HUES6 (cell line): ENCODE results near the gene KLF6.
A peak's percentile ranks its signal among the peaks of the same experiment; 100 is the strongest.

Source experiments
- H3K27ac ChIP-seq: 2 replicates; pipeline ENCODE4 v1.7.0; 2013; ENCODE audit warnings: low read depth, mild to moderate bottlenecking, low read length, inconsistent platforms
- H3K27me3 ChIP-seq: 2 replicates; pipeline ENCODE4 v1.6.1; 2013; ENCODE audit warnings: low read length; ENCODE audit not compliant: control insufficient read depth, insufficient read depth
- H3K36me3 ChIP-seq: 2 replicates; pipeline ENCODE4 v1.6.1; 2013; ENCODE audit warnings: low read length; ENCODE audit not compliant: control insufficient read depth, insufficient read depth
- H3K4me1 ChIP-seq: 2 replicates; pipeline ENCODE4 v1.6.1; 2013; ENCODE audit warnings: low read length; ENCODE audit not compliant: control insufficient read depth, insufficient read depth
- H3K4me3 ChIP-seq: 2 replicates; pipeline ENCODE4 v1.5.1; 2013; ENCODE audit warnings: low read depth, low read length
- H3K9ac ChIP-seq: one replicate; pipeline ENCODE4 v1.6.1; 2013; ENCODE audit warnings: mild to moderate bottlenecking, low read length
- H3K9me3 ChIP-seq: 2 replicates; pipeline ENCODE4 v1.6.1; 2013; ENCODE audit warnings: low read depth, low read length; ENCODE audit not compliant: control insufficient read depth, insufficient read depth

The KLF6 gene

GRCh38 chr10:3772361-3773171 is 12.4 kb downstream of the KLF6 start:
- no peaks in the 10 kb centered on the region for H3K9me3 ChIP-seq
- H3K36me3 ChIP-seq: peaks cover 9% of the 10 kb centered on the region
- H3K27ac ChIP-seq: no peak overlapping the region
- H3K4me3 ChIP-seq: no peak overlapping the region
- no peaks in the 10 kb centered on the region for H3K27me3 ChIP-seq
- H3K9ac ChIP-seq: no peak overlapping the region
- H3K4me1 ChIP-seq: peaks cover 21% of the 10 kb centered on the region

- no peak overlapping the region for H3K9ac ChIP-seq
- no peaks in the 10 kb centered on the region for H3K27me3 ChIP-seq
Measured at GRCh38 chr10:3770611-3771110, 14.3 kb downstream of the KLF6 start.

DNA sequence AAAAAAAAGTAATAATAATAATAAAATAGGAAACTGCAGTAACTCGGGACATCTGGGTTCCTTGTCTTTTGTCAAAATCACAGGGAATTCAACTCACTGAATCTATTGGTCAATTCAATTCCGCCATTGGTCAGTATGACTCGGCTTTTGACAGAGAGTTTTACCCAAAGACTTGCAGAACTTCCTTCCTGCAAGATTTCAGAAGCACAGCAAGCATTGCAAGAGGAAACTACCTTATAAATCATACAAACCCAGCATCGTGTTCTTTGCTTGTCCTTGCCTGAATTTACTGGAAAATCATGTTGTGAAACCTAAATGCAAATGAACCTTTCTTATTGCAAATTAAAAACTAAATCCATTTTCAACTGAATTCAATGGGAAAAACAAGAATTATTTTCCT is 15.5 kb downstream of the KLF6 start:
- Histone ChIP-seq H3K27ac (no peak overlapping the region), H3K9me3 (no peaks in the 10 kb centered on the region), H3K4me3 (no peak overlapping the region), H3K27me3 (no peaks in the 10 kb centered on the region), H3K4me1 (peaks cover 16% of the 10 kb centered on the region), H3K9ac (no peak overlapping the region), H3K36me3 (no peaks in the 10 kb centered on the region)

More at GRCh38 chr10:3770611-3771110, 14.3 kb downstream of the KLF6 start:
- Histone ChIP-seq H3K27ac (no peak overlapping the region), H3K9me3 (no peaks in the 10 kb centered on the region), H3K4me3 (no peak overlapping the region), H3K36me3 (no peaks in the 10 kb centered on the region), H3K4me1 (peaks cover 16% of the 10 kb centered on the region)

GRCh38 chr10:3766046-3766756 is 18.8 kb downstream of the KLF6 start:
- Histone ChIP-seq H3K27ac (peak overlapping the region; percentile 17; the same call in 1 of the 2 replicates), H3K4me3 (no peak overlapping the region), H3K36me3 (no peaks in the 10 kb centered on the region), H3K27me3 (no peaks in the 10 kb centered on the region), H3K4me1 (peaks cover 33% of the 10 kb centered on the region), H3K9me3 (no peaks in the 10 kb centered on the region), H3K9ac (no peak overlapping the region)

DNA sequence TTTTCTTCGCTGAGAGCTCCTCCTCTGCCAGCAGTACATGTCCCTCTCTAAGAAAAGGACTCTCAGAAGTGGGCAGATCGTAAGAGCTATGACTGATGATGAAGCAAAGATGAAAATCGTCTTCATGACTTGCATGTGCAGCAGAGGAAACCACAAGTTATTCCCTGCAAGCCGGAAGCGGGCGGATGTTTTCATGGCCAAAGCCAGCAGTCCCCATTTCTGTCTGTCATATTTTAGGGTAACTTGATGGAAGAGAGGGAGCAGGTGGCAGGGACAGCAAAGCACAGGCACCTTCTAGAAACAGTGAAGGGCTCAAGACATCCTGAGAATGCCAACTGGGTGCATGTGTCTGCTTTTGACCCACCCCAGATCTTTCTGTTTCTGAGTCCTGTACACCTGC is 19.9 kb downstream of the KLF6 start:
- Histone ChIP-seq H3K4me3 (no peak overlapping the region), H3K9ac (no peak overlapping the region), H3K27ac (no peak overlapping the region), H3K4me1 (peaks cover 37% of the 10 kb centered on the region), H3K36me3 (no peaks in the 10 kb centered on the region), H3K27me3 (no peaks in the 10 kb centered on the region), H3K9me3 (no peaks in the 10 kb centered on the region)

GRCh38 chr10:3764626-3765112 is 20.3 kb downstream of the KLF6 start:
- no peak overlapping the region for H3K27ac ChIP-seq
- H3K9ac ChIP-seq: no peak overlapping the region
- peaks cover 3% of the 10 kb centered on the region; the same call in 1 of the 2 replicates for H3K27me3 ChIP-seq
- H3K36me3 ChIP-seq: no peaks in the 10 kb centered on the region
- H3K4me3 ChIP-seq: no peak overlapping the region
- no peaks in the 10 kb centered on the region for H3K9me3 ChIP-seq
- peaks cover 37% of the 10 kb centered on the region for H3K4me1 ChIP-seq

DNA sequence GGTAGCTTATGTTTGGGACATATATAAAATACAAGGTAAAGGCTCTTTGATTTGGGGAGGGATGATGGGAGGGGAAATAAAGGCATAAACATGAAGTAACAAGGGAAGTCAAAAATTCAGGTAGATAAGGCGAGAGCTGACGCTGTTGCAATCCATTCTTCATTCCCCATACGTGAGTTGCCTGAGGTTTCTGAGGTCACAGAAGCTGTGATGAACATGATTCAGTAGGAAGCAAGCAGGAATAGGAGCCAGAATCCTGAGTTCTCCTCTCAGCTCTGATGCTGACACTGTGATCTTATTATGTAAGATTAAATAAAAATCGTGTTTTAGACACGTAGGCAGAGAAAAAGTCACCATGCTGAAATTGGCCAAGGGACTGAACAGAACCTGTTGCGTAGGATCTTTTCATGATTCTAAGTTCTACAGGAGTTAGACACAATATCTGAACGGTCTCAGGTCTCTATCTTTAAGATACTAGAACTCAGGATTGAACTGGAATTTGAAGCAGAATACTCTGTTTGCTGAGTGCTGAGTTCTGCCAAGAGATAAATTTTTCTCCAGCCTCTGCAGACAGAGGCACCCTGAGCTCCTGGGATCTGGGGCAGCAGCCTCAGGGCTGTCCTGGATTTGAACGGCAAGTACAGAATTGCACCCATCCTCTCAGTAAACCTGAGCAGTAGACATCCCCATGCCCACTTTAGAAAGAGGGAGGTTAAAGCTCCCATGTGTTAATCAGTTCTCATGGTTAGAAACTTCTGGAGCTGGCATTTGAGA is 21.0 kb downstream of the KLF6 start:
- Histone ChIP-seq H3K9ac (no peak overlapping the region), H3K36me3 (no peaks in the 10 kb centered on the region), H3K9me3 (no peaks in the 10 kb centered on the region), H3K4me3 (no peak overlapping the region), H3K4me1 (peaks cover 37% of the 10 kb centered on the region), H3K27me3 (peaks cover 6% of the 10 kb centered on the region; the same call in 1 of the 2 replicates), H3K27ac (no peak overlapping the region)

DNA sequence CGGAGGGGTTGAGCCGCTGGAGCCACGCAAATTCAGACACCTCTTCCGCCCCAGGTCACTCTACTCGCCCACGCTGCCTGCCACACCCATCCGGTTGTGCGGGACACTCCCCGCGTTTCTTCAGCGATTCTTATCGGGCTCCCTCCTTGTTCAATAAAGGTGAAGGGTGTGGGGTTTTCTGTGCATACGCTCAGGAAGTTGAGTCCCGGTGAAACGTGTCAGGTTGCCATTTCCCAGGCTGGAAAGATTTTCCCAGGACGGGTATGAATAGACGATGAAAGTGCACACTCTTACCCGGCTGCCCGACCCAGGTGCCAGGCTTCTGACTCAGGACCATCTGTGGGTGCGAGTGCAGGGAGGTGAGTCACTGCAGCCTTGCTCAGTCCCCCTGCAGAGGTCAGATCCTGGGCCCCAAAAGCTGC is 22.0 kb downstream of the KLF6 start:
- peaks cover 6% of the 10 kb centered on the region; the same call in 1 of the 2 replicates for H3K27me3 ChIP-seq
- H3K4me3 ChIP-seq: no peak overlapping the region
- no peaks in the 10 kb centered on the region for H3K36me3 ChIP-seq
- H3K4me1 ChIP-seq: peaks cover 37% of the 10 kb centered on the region
- H3K9me3 ChIP-seq: no peaks in the 10 kb centered on the region
- H3K9ac ChIP-seq: no peak overlapping the region
- no peak overlapping the region for H3K27ac ChIP-seq

DNA sequence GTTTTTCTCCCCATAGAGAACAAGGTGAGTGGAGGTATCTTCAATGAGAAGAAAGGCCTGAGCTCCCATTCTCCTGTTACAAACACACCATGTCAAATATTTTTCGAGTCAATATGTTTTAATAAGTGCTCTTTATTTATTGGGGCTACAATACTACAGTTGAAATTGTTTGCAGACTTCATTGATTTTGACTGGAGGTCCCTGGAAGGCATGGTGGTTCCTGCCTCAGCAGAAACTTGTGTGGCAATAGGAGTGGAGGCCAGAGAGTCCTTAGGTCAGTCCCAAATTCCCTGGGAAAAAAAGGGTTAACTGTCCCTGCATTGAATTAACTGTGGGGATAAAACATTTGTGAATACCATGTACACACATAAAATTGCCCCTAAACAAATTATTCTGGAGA is 22.7 kb downstream of the KLF6 start:
- no peak overlapping the region for H3K27ac ChIP-seq
- H3K9me3 ChIP-seq: no peaks in the 10 kb centered on the region
- H3K27me3 ChIP-seq: peaks cover 6% of the 10 kb centered on the region; the same call in 1 of the 2 replicates
- peaks cover 37% of the 10 kb centered on the region for H3K4me1 ChIP-seq
- no peak overlapping the region for H3K9ac ChIP-seq
- H3K36me3 ChIP-seq: no peaks in the 10 kb centered on the region
- no peak overlapping the region for H3K4me3 ChIP-seq

DNA sequence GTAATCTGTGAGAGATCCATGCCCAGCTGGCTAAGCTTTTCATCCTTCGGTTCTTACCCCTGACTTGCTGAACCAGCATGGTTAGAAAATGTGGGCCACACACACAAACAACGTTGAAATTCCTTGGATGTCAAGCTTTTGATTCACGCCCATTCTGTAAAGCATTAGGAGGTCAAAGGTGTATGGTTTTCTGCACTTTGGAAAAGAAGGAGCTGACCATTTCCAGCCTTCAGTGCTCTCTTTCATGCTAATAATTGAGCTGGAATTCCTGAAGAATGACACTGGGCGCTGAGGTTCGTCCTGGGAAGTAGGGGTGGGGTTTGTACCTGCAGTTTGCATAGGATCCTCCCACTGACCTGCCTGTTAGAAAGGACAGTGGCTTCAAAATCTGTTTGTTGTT is 23.1 kb downstream of the KLF6 start:
- Histone ChIP-seq H3K4me1 (peaks cover 37% of the 10 kb centered on the region), H3K9ac (no peak overlapping the region), H3K27me3 (peaks cover 6% of the 10 kb centered on the region; the same call in 1 of the 2 replicates), H3K9me3 (no peaks in the 10 kb centered on the region), H3K4me3 (no peak overlapping the region), H3K36me3 (no peaks in the 10 kb centered on the region), H3K27ac (no peak overlapping the region)
